ENCODE results near the gene EPHA2.
A peak's percentile ranks its signal among the peaks of the same experiment; 100 is the strongest.

The EPHA2 gene

GRCh38 chr1:16125088-16125470, 30.8 kb downstream of the EPHA2 start:
- WGBS (ENCODE audit: extremely low coverage, insufficient coverage, insufficient read length), result no CpG with 5 or more reads among the region's 11 CpGs
- H3K4ac ChIP-seq (ENCODE audit: low read depth, low read length), result no peak overlapping the region
- no peak overlapping the region for H3K18ac ChIP-seq (ENCODE audit: low read length)
- no peak overlapping the region for H4K8ac ChIP-seq (ENCODE audit: low read depth, low read length)
- H3K27ac ChIP-seq (ENCODE audit: low read depth, low read length), result no peak overlapping the region
- H4K91ac ChIP-seq (ENCODE audit: low read depth, low read length), result no peak overlapping the region
- H2AFZ ChIP-seq (ENCODE audit: insufficient read depth, low read length, poor library complexity), result no peak overlapping the region
- peaks cover 56 to 63% of the 10 kb centered on the region in 2 experiments for H3K36me3 ChIP-seq (ENCODE audit: control insufficient read depth in 1 of 2, insufficient read depth in 2 of 2, low read length in 2 of 2)
- peaks cover 2% of the 10 kb centered on the region for H3K9me3 ChIP-seq (ENCODE audit: insufficient read depth, low read depth, low read length)
- H2BK5ac ChIP-seq (ENCODE audit: low read depth, low read length, poor library complexity), result no peak overlapping the region
- H3K79me1 ChIP-seq (ENCODE audit: low read length), result no peaks in the 10 kb centered on the region
- no peaks in the 10 kb centered on the region for H3K27me3 ChIP-seq (ENCODE audit: insufficient read depth, low read length)
- no peak overlapping the region for H2BK120ac ChIP-seq (ENCODE audit: insufficient read depth, low read length, poor library complexity)
- peaks cover 6 to 13% of the 10 kb centered on the region in 2 experiments for H3K4me1 ChIP-seq (ENCODE audit: control insufficient read depth in 1 of 2, insufficient read depth in 2 of 2, low read length in 2 of 2)
- DNase-seq, result no peak
- no peak overlapping the region for H3K14ac ChIP-seq (ENCODE audit: low read length)
- H3K79me2 ChIP-seq (ENCODE audit: control insufficient read depth, insufficient read depth, low read length, poor library complexity), result no peaks in the 10 kb centered on the region
- H3K23ac ChIP-seq (ENCODE audit: low read length), result no peak overlapping the region
- no peak overlapping the region for H3K4me3 ChIP-seq (ENCODE audit: low read depth, low read length)
- H4K12ac ChIP-seq (ENCODE audit: low read depth, low read length), result no peak overlapping the region
- no peak overlapping the region for H3K9ac ChIP-seq (ENCODE audit: low read length)
- H2AK5ac ChIP-seq (ENCODE audit: low read length), result no peak overlapping the region
- no peak overlapping the region for H3K4me2 ChIP-seq (ENCODE audit: low read length)
- H2BK12ac ChIP-seq (ENCODE audit: low read length), result no peak overlapping the region

- no peak overlapping the region for H2BK12ac ChIP-seq (ENCODE audit: low read length)
- H2BK120ac ChIP-seq (ENCODE audit: insufficient read depth, low read length, poor library complexity), result no peak overlapping the region
- no peaks in the 10 kb centered on the region for H3K27me3 ChIP-seq (ENCODE audit: insufficient read depth, low read length)
- DNase-seq, result no peak
- H4K8ac ChIP-seq (ENCODE audit: low read depth, low read length), result no peak overlapping the region
- no CpG with 5 or more reads among the region's 18 CpGs for WGBS (ENCODE audit: extremely low coverage, insufficient coverage, insufficient read length)
- H3K4me2 ChIP-seq (ENCODE audit: low read length), result no peak overlapping the region
- no peaks in the 10 kb centered on the region for H3K79me2 ChIP-seq (ENCODE audit: control insufficient read depth, insufficient read depth, low read length, poor library complexity)
- H3K27ac ChIP-seq (ENCODE audit: low read depth, low read length), result no peak overlapping the region
- H2AK5ac ChIP-seq (ENCODE audit: low read length), result no peak overlapping the region
- peaks cover 52 to 57% of the 10 kb centered on the region in 2 experiments for H3K36me3 ChIP-seq (ENCODE audit: control insufficient read depth in 1 of 2, insufficient read depth in 2 of 2, low read length in 2 of 2)
- no peak overlapping the region for H3K4ac ChIP-seq (ENCODE audit: low read depth, low read length)
- no peak overlapping the region for H2AFZ ChIP-seq (ENCODE audit: insufficient read depth, low read length, poor library complexity)
- H4K91ac ChIP-seq (ENCODE audit: low read depth, low read length), result no peak overlapping the region
- no peak overlapping the region for H4K12ac ChIP-seq (ENCODE audit: low read depth, low read length)
- H3K18ac ChIP-seq (ENCODE audit: low read length), result no peak overlapping the region
- no peak overlapping the region for H2BK5ac ChIP-seq (ENCODE audit: low read depth, low read length, poor library complexity)
- H3K4me3 ChIP-seq (ENCODE audit: low read depth, low read length), result no peak overlapping the region
- no peak overlapping the region for H3K14ac ChIP-seq (ENCODE audit: low read length)
- H3K9ac ChIP-seq (ENCODE audit: low read length), result no peak overlapping the region
- peaks cover 6 to 13% of the 10 kb centered on the region in 2 experiments for H3K4me1 ChIP-seq (ENCODE audit: control insufficient read depth in 1 of 2, insufficient read depth in 2 of 2, low read length in 2 of 2)
- H3K23ac ChIP-seq (ENCODE audit: low read length), result no peak overlapping the region
- H3K9me3 ChIP-seq (ENCODE audit: insufficient read depth, low read depth, low read length), result peaks cover 2% of the 10 kb centered on the region
- H3K79me1 ChIP-seq (ENCODE audit: low read length), result no peaks in the 10 kb centered on the region
Measured at GRCh38 chr1:16124377-16125087, 31.3 kb downstream of the EPHA2 start.

GRCh38 chr1:16122916-16123315, 33.0 kb downstream of the EPHA2 start:
- Histone ChIP-seq H4K91ac (ENCODE audit: low read depth, low read length) (no peak overlapping the region), H3K18ac (ENCODE audit: low read length) (no peak overlapping the region), H3K4me3 (ENCODE audit: low read depth, low read length) (no peak overlapping the region), H3K14ac (ENCODE audit: low read length) (no peak overlapping the region), H3K4me2 (ENCODE audit: low read length) (no peak overlapping the region), H4K12ac (ENCODE audit: low read depth, low read length) (no peak overlapping the region), H3K9me3 (ENCODE audit: insufficient read depth, low read depth, low read length) (peaks cover 2% of the 10 kb centered on the region), H2AFZ (ENCODE audit: insufficient read depth, low read length, poor library complexity) (no peak overlapping the region), H3K36me3 (ENCODE audit: control insufficient read depth in 1 of 2, insufficient read depth in 2 of 2, low read length in 2 of 2) (peaks cover 36 to 41% of the 10 kb centered on the region in 2 experiments), H2BK120ac (ENCODE audit: insufficient read depth, low read length, poor library complexity) (no peak overlapping the region), H3K4me1 (ENCODE audit: control insufficient read depth in 1 of 2, insufficient read depth in 2 of 2, low read length in 2 of 2) (peaks cover 0 to 5% of the 10 kb centered on the region in 2 experiments), H3K9ac (ENCODE audit: low read length) (no peak overlapping the region), H2BK5ac (ENCODE audit: low read depth, low read length, poor library complexity) (no peak overlapping the region), H3K79me1 (ENCODE audit: low read length) (no peaks in the 10 kb centered on the region), H3K79me2 (ENCODE audit: control insufficient read depth, insufficient read depth, low read length, poor library complexity) (no peaks in the 10 kb centered on the region), H3K27me3 (ENCODE audit: insufficient read depth, low read length) (no peaks in the 10 kb centered on the region), H3K23ac (ENCODE audit: low read length) (no peak overlapping the region), H4K8ac (ENCODE audit: low read depth, low read length) (no peak overlapping the region), H2BK12ac (ENCODE audit: low read length) (no peak overlapping the region), H3K27ac (ENCODE audit: low read depth, low read length) (no peak overlapping the region), H2AK5ac (ENCODE audit: low read length) (no peak overlapping the region), H3K4ac (ENCODE audit: low read depth, low read length) (no peak overlapping the region)
- no CpG with 5 or more reads among the region's 6 CpGs for WGBS (ENCODE audit: extremely low coverage, insufficient coverage, insufficient read length)
- peak in 1 of 2 donors; percentile 4 for DNase-seq

GRCh38 chr1:16122350-16122881, 33.5 kb downstream of the EPHA2 start:
- Histone ChIP-seq H4K8ac (ENCODE audit: low read depth, low read length) (no peak overlapping the region), H3K4ac (ENCODE audit: low read depth, low read length) (no peak overlapping the region), H3K36me3 (ENCODE audit: control insufficient read depth in 1 of 2, insufficient read depth in 2 of 2, low read length in 2 of 2) (peaks cover 31 to 36% of the 10 kb centered on the region in 2 experiments), H4K12ac (ENCODE audit: low read depth, low read length) (no peak overlapping the region), H3K27ac (ENCODE audit: low read depth, low read length) (no peak overlapping the region), H3K4me3 (ENCODE audit: low read depth, low read length) (no peak overlapping the region), H3K4me2 (ENCODE audit: low read length) (no peak overlapping the region), H2AK5ac (ENCODE audit: low read length) (no peak overlapping the region), H3K79me1 (ENCODE audit: low read length) (no peaks in the 10 kb centered on the region), H2BK12ac (ENCODE audit: low read length) (no peak overlapping the region), H3K14ac (ENCODE audit: low read length) (no peak overlapping the region), H2BK120ac (ENCODE audit: insufficient read depth, low read length, poor library complexity) (no peak overlapping the region), H2AFZ (ENCODE audit: insufficient read depth, low read length, poor library complexity) (no peak overlapping the region), H3K27me3 (ENCODE audit: insufficient read depth, low read length) (no peaks in the 10 kb centered on the region), H3K79me2 (ENCODE audit: control insufficient read depth, insufficient read depth, low read length, poor library complexity) (no peaks in the 10 kb centered on the region), H3K4me1 (ENCODE audit: control insufficient read depth in 1 of 2, insufficient read depth in 2 of 2, low read length in 2 of 2) (peaks cover 0 to 4% of the 10 kb centered on the region in 2 experiments), H3K23ac (ENCODE audit: low read length) (no peak overlapping the region), H2BK5ac (ENCODE audit: low read depth, low read length, poor library complexity) (no peak overlapping the region), H4K91ac (ENCODE audit: low read depth, low read length) (no peak overlapping the region), H3K18ac (ENCODE audit: low read length) (no peak overlapping the region), H3K9me3 (ENCODE audit: insufficient read depth, low read depth, low read length) (peaks cover 2% of the 10 kb centered on the region), H3K9ac (ENCODE audit: low read length) (no peak overlapping the region)
- DNase-seq, result peak; percentile 21 to 23
- WGBS (ENCODE audit: extremely low coverage, insufficient coverage, insufficient read length), result no CpG with 5 or more reads among the region's 4 CpGs

Measured in trophoblast cell (in vitro differentiated cells and primary cell).